ENCODE results near the gene LGALS14. TPM values are rescaled to one million over a fixed set of nuclear protein-coding genes. Genes with fewer than 3 reads are reported as not detected.

LGALS14 gene
- total and polyA plus RNA-seq, 2 of the 8 experiments (the other 6 are each of a cell fraction or from before 2014, with no cell fraction given), result 0.50 to 0.77 TPM

DNA sequence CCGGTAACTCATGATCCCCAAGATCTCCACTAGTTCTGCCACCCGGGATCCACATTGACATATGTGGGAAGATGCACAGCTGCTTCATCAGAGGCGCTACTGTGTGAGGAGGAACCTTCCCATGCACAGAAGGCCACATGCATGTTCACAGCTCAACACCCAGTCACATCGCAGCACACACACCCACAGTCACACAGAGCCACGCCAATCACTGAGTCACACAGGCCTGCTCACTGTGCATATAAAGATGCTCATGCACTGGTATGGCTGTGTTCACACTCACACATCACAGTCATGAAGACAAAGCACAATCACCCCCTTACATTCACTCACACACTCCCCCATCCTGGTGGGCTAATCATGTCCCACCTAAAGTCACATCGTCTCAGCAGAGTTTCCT is 23.8 kb downstream of the LGALS14 start:
- FAIRE-seq (no peak), DNase-seq (ENCODE audit: low read depth in 1 of 2, low spot score in 2 of 2) (no peak)
- no peak overlapping the region for H2BK15ac ChIP-seq (ENCODE audit: low read length)
- H3K23ac ChIP-seq (ENCODE audit: insufficient read length), result no peak overlapping the region
- no peaks in the 10 kb centered on the region for H3K4me1 ChIP-seq (replicated peaks in 1 of 4; ENCODE audit: control insufficient read depth in 3 of 4, insufficient read depth in 4 of 4, low read length in 3 of 4)
- H2BK12ac ChIP-seq (ENCODE audit: low read depth, low read length), result no peak overlapping the region
- 89% methylated on average over 6 of the region's 6 CpGs; no CpG with 5 or more reads in 1 of the 2 experiments for WGBS, 2 experiments (ENCODE audit: extremely low coverage in 1 of 2, insufficient coverage in 1 of 2, insufficient read length in 1 of 2, insufficient replicate concordance in 2 of 2, low coverage in 1 of 2, low lambda C conversion rate in 2 of 2, missing lambda C conversion rate in 1 of 2)
- no peaks in the 10 kb centered on the region for H4K20me1 ChIP-seq (replicated peaks in 1 of 2; ENCODE audit: control insufficient read depth in 1 of 2, insufficient read depth in 2 of 2, low read length in 2 of 2)
- H3K14ac ChIP-seq (ENCODE audit: insufficient read length), result no peak overlapping the region
- no peak overlapping the region for H3K9ac ChIP-seq (replicated peaks in 1 of 4; ENCODE audit: extremely low read depth in 1 of 4, low read depth in 3 of 4, low read length in 3 of 4)
- no peak overlapping the region for H2BK20ac ChIP-seq (ENCODE audit: low read length)
- no peak overlapping the region for H3K4me3 ChIP-seq (ENCODE audit: extremely low read depth in 1 of 4, insufficient read depth in 2 of 4, low read depth in 3 of 4, low read length in 4 of 4)
- no peak for TF ChIP-seq SIX5 (IDR thresholded peaks at IDR 0.05; ENCODE audit: low read depth, low read length)
- TF ChIP-seq MAX (IDR thresholded peaks at IDR 0.05), result no peak
- TF ChIP-seq RNF2 (IDR thresholded peaks at IDR 0.05; ENCODE audit: borderline replicate concordance, low read depth, low read length, missing control alignments, poor library complexity, severe bottlenecking), result no peak
- TF ChIP-seq, protein P1, sequence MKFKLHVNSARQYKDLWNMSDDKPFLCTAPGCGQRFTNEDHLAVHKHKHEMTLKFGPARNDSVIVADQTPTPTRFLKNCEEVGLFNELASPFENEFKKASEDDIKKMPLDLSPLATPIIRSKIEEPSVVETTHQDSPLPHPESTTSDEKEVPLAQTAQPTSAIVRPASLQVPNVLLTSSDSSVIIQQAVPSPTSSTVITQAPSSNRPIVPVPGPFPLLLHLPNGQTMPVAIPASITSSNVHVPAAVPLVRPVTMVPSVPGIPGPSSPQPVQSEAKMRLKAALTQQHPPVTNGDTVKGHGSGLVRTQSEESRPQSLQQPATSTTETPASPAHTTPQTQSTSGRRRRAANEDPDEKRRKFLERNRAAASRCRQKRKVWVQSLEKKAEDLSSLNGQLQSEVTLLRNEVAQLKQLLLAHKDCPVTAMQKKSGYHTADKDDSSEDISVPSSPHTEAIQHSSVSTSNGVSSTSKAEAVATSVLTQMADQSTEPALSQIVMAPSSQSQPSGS (IDR thresholded peaks at IDR 0.05; ENCODE audit: low read length), result no peak
- no peak for TF ChIP-seq EGR1 (IDR thresholded peaks at IDR 0.05; ENCODE audit: borderline replicate concordance, low read depth, low read length)
- no peak for TF ChIP-seq POU5F1 (IDR thresholded peaks at IDR 0.05; ENCODE audit: low read depth, low read length)
- no peak for TF ChIP-seq CEBPB (IDR thresholded peaks at IDR 0.05; ENCODE audit: low read depth, low read length)
- no peak for TF ChIP-seq KDM5A (IDR thresholded peaks at IDR 0.05; ENCODE audit: low read length)
- TF ChIP-seq BACH1 (IDR thresholded peaks at IDR 0.05; ENCODE audit: low read length), result no peak
- no peak for TF ChIP-seq POLR2AphosphoS5 (IDR thresholded peaks at IDR 0.05; ENCODE audit: low read depth, low read length)
- no peak for TF ChIP-seq SIN3A (conservative IDR thresholded peaks at IDR 0.05 in 1 of 2, IDR thresholded peaks at IDR 0.05 in 1 of 2; ENCODE audit: low read depth in 1 of 2, low read length in 2 of 2)
- no peak for TF ChIP-seq TAF1 (IDR thresholded peaks at IDR 0.05; ENCODE audit: low read depth, low read length)
- ChIA-PET CTCF (ENCODE audit: partially characterized antibody) (no interaction called here), POLR2A (ENCODE audit: partially characterized antibody) (no interaction called here)
- no peak overlapping the region for H3K4ac ChIP-seq (replicated peaks; ENCODE audit: insufficient read length, low read depth, low read length)
- no peak overlapping the region for H4K8ac ChIP-seq (ENCODE audit: extremely low read depth, insufficient read depth, low read length)
- H3K27me3 ChIP-seq (replicated peaks in 1 of 4; ENCODE audit: control insufficient read depth in 3 of 4, extremely low read depth in 1 of 4, insufficient read depth in 3 of 4, low read length in 3 of 4), result no peaks in the 10 kb centered on the region
- no peak overlapping the region for H3K27ac ChIP-seq (ENCODE audit: low read depth, low read length)
- no peaks in the 10 kb centered on the region for H3K79me2 ChIP-seq (ENCODE audit: control insufficient read depth in 1 of 2, insufficient read depth in 2 of 2, low read length in 2 of 2)
- no peak overlapping the region for H4K5ac ChIP-seq (ENCODE audit: insufficient read length, low read depth, low read length)
- H3K18ac ChIP-seq (ENCODE audit: extremely low read depth, low read length), result no peak overlapping the region
- no peak overlapping the region for H2BK120ac ChIP-seq (replicated peaks; ENCODE audit: low read depth, low read length)
- H3K23me2 ChIP-seq (ENCODE audit: low read depth, low read length), result no peaks in the 10 kb centered on the region
- H3K4me2 ChIP-seq (ENCODE audit: insufficient read depth in 1 of 2, low read depth in 2 of 2, low read length in 2 of 2), result no peak overlapping the region
- no peak overlapping the region for H2BK5ac ChIP-seq (ENCODE audit: low read depth, low read length)
- H3K56ac ChIP-seq (replicated peaks; ENCODE audit: insufficient read length, low read depth, low read length), result no peak overlapping the region
- no peaks in the 10 kb centered on the region for H3K79me1 ChIP-seq (ENCODE audit: low read depth, low read length)
- H2AFZ ChIP-seq (ENCODE audit: low read length), result no peak overlapping the region
- H2AK5ac ChIP-seq (ENCODE audit: low read depth, low read length), result no peak overlapping the region
- H3K36me3 ChIP-seq (ENCODE audit: control insufficient read depth in 2 of 4, insufficient read depth in 4 of 4, low read length in 3 of 4), result no peaks in the 10 kb centered on the region
- no peaks in the 10 kb centered on the region for H3K9me3 ChIP-seq (ENCODE audit: insufficient read depth in 2 of 2, low read depth in 1 of 2, low read length in 1 of 2)
- no peak overlapping the region for H4K91ac ChIP-seq (replicated peaks; ENCODE audit: insufficient read length, low read length)

All from H1 (cell line).